ES-I3 (cell line): ENCODE measurements around the gene CAPN15.
"Not testable (repeated sequence)": the region's sequence is repeated elsewhere in the genome, so short reads cannot be mapped to it uniquely, and the experiment has no call there.

Experiments
- H3K36me3 ChIP-seq: 2 replicates; pipeline ENCODE4 v1.6.1; 2013; ENCODE audit warnings: mild to moderate bottlenecking, low read length, control low read depth, moderate library complexity; ENCODE audit not compliant: insufficient read depth
- H3K4me1 ChIP-seq: 2 replicates; pipeline ENCODE4 v1.6.1; 2013; ENCODE audit warnings: mild to moderate bottlenecking, control low read depth, low read length; ENCODE audit not compliant: insufficient read depth
- H3K9ac ChIP-seq: 2 replicates; pipeline ENCODE4 v1.6.1; 2013; ENCODE audit warnings: low read depth, mild to moderate bottlenecking, low read length, moderate library complexity
- H3K9me3 ChIP-seq: 2 replicates; pipeline ENCODE4 v1.6.1; 2013; ENCODE audit warnings: mild to moderate bottlenecking, low read length, moderate library complexity; ENCODE audit not compliant: control insufficient read depth, insufficient read depth

Gene CAPN15

DNA sequence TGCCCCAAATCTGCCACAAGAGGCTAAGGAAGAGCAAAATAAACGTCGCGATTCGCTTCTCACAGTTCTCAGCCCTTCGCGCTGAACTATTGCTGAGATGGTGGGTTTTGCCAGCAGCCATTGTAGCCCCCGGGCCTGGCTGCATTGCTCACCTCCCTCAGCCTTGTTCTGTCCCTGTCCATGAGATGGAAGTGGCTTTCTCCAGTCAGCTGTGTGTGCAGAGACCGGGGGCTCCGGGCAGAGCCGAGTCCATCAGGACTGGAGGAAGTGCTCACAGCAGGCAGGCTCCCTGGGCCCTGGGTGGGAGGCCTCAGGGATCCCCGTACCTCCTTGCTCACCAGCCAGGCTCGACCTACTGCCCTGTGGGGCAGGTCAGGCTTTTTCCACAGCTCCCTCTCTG lies 27.6 kb upstream of the CAPN15 start:
- Histone ChIP-seq H3K9me3 (no peaks in the 10 kb centered on the region), H3K9ac (no peak overlapping the region), H3K4me1 (no peaks in the 10 kb centered on the region), H3K36me3 (no peaks in the 10 kb centered on the region; the same call in 1 of the 2 replicates)

DNA sequence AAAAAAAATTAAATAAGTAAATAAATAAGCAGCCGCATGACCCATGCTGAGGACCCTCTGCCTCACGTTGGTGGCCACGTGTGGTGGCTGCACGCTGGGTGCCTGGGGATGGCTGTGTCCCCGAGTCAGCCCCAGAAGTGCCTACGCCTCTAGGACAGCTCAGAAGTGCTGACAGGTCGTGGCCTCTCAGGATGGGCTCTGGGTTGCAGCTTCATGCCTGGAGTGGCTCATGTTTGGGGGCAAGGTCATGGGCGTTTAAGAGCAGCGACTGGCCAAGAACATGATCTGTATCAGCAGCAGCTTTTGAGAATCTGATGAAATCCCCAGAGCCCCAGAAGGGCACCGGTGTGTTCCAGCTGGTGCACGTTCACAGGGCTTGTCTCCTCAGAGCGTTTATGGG lies 26.8 kb upstream of the CAPN15 start:
- Histone ChIP-seq H3K36me3 (no peaks in the 10 kb centered on the region; the same call in 1 of the 2 replicates), H3K4me1 (no peaks in the 10 kb centered on the region), H3K9ac (no peak overlapping the region), H3K9me3 (no peaks in the 10 kb centered on the region)

DNA sequence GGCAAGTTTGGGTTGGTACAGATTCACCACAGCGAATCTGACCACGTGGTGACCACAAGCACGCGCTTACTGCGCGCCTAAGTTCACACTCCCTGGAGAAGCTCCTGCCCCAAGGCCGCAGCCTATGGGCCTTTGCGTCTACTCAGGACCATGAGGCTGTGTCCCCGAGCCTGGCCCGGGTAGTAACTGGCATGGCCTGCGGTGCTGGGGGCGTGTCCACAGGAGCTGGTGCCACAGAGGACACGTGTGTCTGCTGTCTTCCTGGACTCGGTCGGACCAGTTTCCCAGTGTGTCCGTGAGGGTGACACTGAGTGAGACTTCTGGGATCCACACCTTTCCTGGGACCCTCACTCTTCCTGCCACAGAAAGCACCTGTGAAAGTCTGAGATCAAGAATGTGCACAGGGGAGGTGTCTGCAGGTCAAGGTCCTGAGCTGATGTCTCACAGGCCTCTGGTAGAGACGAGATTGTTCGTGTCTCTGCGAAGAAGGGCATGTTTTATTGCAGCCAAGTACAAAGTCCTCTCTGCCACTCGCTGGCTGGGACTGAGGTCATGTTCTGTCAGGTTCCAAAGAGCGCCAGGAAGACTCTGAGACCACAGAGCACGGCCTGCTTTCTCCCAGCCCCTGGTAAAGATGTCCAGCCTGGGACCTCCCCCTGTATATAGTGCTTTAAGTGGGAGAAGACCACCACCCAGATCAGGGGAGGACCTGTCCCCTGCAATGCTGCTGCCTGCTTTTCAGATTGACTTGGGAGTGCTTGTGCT lies 25.2 kb upstream of the CAPN15 start:
- Histone ChIP-seq H3K4me1 (no peaks in the 10 kb centered on the region), H3K9ac (no peak overlapping the region), H3K9me3 (no peaks in the 10 kb centered on the region), H3K36me3 (no peaks in the 10 kb centered on the region; the same call in 1 of the 2 replicates)

DNA sequence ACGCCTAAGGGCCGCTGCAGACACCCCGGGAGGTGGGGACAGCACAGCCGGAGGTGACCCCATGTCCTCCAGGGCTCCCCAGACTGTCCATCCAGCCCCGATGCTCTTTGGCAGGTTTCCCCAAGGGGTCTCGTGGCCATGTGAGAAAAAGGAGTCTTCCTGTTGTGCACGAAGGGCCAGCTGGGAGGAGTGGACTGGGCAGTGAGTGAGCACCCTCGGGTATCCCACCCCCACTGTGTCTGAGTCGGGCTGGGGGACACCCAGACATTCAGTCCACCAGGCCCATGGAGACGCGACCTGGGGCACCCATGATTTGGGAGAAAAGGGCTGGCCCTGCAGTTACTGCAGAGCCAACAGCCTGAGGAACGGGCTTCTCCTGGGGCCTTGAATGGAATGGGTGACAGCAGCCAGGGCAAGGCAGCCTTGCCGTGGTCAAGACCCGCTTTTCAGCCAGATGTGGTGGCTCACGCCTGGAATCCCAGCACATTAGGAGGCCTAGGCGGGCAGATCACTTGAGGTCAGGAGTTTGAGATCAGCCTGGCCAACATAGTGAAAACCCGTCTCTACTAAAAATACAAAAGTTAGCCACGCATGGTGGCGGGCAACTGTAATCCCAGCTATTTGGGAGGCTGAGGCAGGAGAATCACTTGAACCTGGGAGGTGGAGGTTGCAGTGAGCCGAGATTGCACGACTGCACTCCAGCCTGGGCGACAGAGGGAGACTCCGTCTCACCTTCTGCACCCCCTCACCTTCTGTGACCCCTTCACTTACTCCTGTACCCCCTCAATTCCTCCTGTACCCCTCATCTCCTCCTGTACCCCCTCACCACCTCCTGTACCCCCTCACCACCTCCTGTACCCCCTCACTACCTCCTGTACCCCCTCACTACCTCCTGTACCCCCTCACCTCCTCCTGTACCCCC lies 24.1 kb upstream of the CAPN15 start:
- no peaks in the 10 kb centered on the region for H3K4me1 ChIP-seq
- no peaks in the 10 kb centered on the region; the same call in 1 of the 2 replicates for H3K36me3 ChIP-seq
- no peaks in the 10 kb centered on the region for H3K9me3 ChIP-seq
- H3K9ac ChIP-seq = no peak overlapping the region

DNA sequence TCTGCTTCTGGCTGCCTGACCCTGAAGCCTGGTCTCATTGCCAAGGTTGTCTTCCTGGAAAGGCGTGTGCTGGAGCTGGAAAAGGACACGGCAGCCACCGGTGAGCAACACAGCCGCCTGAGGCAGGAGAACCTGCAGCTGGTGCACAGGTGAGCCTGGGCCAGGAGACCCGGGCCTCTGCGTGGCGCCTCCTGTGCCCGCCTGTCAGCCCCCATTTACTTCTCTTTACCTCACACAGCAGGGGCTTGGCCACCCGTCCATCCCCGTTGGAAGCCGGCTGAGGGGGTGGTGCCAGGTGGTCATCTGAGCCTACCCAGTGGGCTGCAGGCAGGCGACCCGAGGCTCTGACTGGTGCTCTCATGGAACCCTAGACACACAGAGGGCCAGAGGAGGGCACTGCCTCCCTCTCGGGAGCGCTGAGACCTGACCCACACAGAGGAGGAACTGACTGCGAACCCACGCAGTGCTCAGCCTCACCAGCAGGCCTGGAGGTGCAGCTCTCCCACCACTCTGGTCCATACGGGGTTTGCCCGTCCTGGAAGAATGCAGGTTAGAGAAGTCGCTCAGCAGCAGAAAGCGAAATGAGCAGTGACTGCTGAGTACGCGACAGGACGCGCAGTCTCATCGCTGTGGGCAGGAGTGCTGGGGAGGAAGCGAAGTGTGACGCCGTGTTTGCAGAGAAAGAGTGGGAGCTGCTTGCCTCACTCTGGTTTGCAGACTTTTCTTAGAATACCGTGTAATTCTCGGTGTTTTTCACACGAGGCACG lies 21.9 kb upstream of the CAPN15 start:
- Histone ChIP-seq H3K36me3 (no peaks in the 10 kb centered on the region; the same call in 1 of the 2 replicates), H3K4me1 (no peaks in the 10 kb centered on the region), H3K9me3 (no peaks in the 10 kb centered on the region), H3K9ac (no peak overlapping the region)

DNA sequence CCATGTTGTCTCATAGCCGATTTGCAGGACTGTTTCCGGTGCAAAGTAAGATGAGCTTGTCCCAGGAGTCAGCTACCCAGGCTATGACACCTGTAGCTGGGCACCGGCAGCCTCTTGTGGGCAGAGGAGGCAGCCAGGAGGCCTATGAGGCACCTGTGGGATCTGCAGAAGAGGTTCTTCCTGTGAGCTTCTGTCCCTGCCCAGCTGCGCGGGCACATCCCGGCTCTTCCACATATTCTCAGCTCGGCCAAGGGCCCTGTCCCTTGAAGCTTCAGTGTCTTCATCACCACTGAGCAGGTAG lies 21.3 kb upstream of the CAPN15 start:
- Histone ChIP-seq H3K4me1 (no peaks in the 10 kb centered on the region), H3K9ac (no peak overlapping the region), H3K36me3 (no peaks in the 10 kb centered on the region; the same call in 1 of the 2 replicates), H3K9me3 (no peaks in the 10 kb centered on the region)

DNA sequence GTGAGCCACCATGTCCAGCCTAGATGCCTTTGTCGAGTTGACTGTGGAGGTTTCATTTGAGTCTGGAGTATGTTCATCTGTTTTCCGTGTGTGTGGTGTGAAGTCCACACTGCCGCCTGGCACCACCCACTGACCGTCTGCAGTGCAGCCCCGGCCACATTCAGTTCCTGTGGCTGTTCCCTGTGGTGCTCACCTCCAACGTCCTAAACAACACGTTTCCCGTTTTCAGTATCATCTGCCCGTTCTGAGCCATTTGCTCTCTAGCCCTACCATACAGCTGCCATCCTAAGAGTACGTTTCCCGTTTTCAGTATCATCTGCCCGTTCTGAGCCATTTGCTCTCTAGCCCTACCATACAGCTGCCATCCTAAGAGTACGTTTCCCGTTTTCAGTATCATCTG lies 20.0 kb upstream of the CAPN15 start:
- H3K4me1 ChIP-seq, H3K9me3 ChIP-seq, H3K36me3 ChIP-seq, H3K9ac ChIP-seq: not testable (repeated sequence)

DNA sequence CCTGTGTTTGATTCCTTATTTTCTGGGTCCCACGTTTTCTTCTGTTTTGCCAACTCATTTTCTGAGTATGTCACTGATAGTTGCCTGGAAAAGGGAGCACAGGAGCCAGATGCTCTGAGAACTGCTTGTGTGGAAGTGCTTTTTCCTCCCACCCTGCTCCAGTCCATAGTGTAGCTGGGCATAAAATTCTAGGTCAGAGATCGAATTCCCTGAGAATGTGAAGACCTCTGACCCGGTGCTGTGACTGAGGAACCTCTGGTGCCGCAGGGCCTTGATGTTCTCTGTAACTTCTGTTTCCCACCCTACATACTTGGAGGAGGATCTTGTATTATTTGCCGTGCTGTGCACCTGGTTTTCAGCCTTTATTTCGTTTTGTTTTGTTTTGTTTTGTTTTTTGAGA lies 19.5 kb upstream of the CAPN15 start:
- Histone ChIP-seq H3K9ac (no peak overlapping the region), H3K4me1 (no peaks in the 10 kb centered on the region), H3K9me3 (no peaks in the 10 kb centered on the region), H3K36me3 (no peaks in the 10 kb centered on the region)

DNA sequence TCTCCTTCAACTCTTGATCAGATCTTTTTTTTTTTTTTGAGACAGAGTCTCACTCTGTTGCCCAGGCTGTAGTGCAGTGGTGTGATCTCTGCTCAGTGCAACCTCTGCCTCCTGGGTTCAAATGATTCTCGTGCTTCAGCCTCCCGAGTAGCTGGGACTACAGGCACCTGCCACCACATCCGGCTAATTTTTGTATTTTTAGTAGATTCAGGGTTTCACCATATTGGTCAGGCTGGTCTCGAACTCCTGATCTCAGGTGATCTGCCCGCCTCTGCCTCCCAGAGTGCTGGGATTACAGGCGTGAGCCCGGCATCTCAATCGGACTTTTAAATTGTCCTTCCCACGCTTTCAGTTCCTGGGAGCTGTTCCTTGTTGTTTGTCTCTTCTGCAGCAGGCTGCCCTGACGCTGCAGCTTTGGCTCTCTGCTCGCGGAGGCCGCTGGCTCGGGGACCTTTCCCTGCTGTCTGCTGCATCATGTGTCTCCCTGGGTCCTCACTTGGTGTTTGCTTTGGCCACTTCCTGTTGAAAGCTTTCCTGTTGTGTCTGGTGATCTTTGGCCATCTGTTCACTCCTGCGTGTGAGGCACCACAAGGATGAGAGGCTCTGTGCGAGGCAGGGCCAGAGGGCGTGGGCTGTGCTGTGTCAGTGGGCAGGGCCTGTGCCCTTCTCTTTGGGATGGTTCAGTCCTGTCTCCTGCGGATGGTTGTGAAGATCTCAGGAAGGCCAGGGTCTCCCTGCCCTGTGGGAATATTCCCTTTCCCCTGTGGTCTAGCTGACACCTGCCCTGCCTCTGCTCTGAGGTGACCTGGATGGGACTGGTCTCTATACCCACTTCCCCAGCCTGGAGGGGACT lies 18.4 kb upstream of the CAPN15 start:
- Histone ChIP-seq H3K36me3 (no peaks in the 10 kb centered on the region), H3K4me1 (no peaks in the 10 kb centered on the region), H3K9me3 (no peaks in the 10 kb centered on the region), H3K9ac (no peak overlapping the region)

DNA sequence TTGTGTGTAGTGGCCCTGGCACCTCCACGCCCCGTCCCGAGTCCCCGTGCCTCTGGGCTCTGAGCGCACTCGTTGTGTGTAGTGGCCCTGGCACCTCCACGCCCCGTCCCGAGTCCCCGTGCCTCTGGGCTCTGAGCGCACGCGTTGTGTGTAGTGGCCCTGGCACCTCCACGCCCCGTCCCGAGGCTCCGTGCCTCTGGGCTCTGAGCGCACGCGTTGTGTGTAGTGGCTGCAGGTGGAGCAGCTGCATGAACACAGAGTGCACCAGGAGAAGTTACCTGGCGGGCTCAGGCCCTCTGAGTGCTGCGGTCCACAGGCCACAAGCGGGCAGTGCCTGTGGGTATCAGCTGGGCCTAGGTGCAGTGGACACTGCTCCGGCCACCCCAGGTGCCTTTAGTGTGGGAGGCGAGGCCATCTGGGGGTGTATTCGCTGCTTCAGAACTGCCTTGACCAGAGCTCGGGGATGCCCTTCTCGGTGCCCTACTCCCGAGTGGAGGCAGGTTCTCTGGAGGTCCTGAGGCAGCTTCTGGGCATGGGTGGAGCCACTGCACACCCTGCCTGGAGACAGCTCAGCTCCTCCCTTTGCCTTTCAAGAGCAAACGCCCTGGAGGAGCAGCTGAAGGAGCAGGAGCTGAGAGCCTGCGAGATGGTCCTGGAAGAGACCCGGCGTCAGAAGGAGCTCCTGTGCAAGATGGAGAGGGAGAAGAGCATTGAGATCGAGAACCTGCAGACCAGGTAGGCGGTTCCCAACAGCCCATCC lies 17.3 kb upstream of the CAPN15 start:
- Histone ChIP-seq H3K9me3 (no peaks in the 10 kb centered on the region), H3K36me3 (no peaks in the 10 kb centered on the region), H3K9ac (no peak overlapping the region), H3K4me1 (no peaks in the 10 kb centered on the region)

DNA sequence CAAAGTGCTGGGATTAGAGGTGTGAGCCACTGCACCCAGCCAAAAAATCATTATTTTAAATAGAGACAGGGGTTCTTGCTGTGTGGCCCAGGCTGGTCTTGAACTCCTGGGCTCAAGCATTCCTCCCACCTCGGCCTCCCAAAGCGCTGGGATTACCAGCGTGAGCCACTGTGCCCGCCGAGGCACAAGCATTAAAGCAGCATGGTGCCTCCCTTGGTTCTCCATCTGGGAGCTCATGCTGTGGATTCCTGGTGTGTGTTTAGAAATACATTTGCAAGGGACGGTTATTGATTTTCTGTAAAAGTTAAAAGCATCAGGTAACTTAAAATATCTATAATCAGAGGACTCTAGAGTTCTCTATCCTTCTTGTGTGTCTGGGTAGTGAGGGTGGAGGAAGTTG lies 14.7 kb upstream of the CAPN15 start:
- Histone ChIP-seq H3K4me1 (no peaks in the 10 kb centered on the region), H3K9ac (no peak overlapping the region), H3K9me3 (no peaks in the 10 kb centered on the region), H3K36me3 (no peaks in the 10 kb centered on the region)

DNA sequence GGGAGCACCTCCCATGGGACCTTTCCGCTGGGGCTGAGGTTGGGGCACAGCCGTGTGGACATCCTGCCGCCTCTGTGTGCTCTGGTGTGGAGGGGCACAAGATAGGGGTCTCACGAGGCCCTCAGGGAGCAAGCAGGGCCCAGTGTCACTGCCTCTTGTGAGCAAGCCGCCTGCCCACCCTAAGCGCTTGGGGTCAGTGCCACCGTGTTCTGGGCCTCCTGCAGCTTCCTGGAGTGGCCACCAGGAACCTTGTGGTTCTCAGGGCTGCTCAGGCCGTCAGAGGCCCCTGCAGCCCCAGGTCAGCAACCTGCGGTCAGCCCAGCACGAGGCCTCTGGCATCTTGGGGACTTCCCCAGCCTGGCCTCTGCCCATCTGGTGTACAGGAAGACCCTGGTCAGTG lies 13.6 kb upstream of the CAPN15 start:
- no peaks in the 10 kb centered on the region for H3K4me1 ChIP-seq
- no peaks in the 10 kb centered on the region for H3K9me3 ChIP-seq
- no peaks in the 10 kb centered on the region for H3K36me3 ChIP-seq
- no peak overlapping the region for H3K9ac ChIP-seq

DNA sequence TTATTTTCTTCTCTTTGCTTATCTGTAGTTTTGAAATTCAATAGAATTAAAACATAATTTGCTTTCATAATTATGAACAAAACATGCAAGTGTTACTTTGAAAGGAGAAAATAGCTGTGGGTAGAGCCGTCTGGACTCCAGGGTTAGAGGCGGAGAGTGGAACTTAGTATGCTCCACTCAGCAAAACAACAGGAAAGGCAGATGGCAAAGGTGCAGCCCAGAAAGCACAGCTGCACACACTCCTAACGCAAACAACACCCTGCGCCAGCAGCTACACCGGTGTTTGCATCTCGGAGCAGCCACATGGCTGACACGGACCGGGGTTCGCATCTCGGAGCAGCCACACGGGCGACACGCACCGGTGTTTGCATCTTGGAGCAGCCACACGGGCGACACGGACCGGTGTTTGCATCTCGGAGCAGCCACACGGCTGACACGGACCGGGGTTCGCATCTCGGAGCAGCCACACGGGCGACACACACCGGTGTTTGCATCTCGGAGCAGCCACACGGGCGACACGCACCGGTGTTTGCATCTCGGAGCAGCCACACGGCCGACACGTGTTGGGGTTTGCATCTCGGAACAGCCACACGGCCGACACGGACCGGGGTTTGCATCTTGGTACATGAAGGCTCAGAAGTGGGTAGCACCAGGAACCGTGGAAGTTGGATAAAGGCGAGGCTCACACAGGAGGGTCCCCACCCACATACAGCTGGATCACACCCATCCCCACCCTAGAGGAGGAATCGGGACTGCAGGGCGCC lies 12.2 kb upstream of the CAPN15 start:
- H3K9ac ChIP-seq = no peak overlapping the region
- no peaks in the 10 kb centered on the region for H3K9me3 ChIP-seq
- no peaks in the 10 kb centered on the region for H3K4me1 ChIP-seq
- no peaks in the 10 kb centered on the region for H3K36me3 ChIP-seq
